SK-N-SH treated with all-trans-retinoic acid at 6 μM for 48 hours (cell line): Measurements from ENCODE around the gene TRAK1.
"Not testable (repeated sequence)": the region's sequence is repeated elsewhere in the genome, so short reads cannot be mapped to it uniquely, and the experiment has no call there.

Experiments
- ARNTL ChIP-seq: fragments of 450-650 bp; formaldehyde crosslinking; IDR thresholded peaks from 2 replicates; pipeline ENCODE4 v1.5.0; 2020; ENCODE audit warnings: low read depth, mild to moderate bottlenecking, moderate library complexity, borderline replicate concordance
- ESRRG ChIP-seq: fragments of 250-450 bp; sonication (Bioruptor Pico); IDR thresholded peaks from 2 replicates; pipeline ENCODE4 v1.6.1; 2021; ENCODE audit warnings: mild to moderate bottlenecking
- ISL1 ChIP-seq: fragments of 250-450 bp; sonication (Bioruptor Pico); IDR thresholded peaks from 2 replicates; pipeline ENCODE4 v2.1.2; 2022; ENCODE audit warnings: mild to moderate bottlenecking, moderate library complexity
- OSR1 ChIP-seq: fragments of 250-450 bp; sonication (Bioruptor Pico); IDR thresholded peaks from 2 replicates; pipeline ENCODE4 v1.8.0; 2022; ENCODE audit warnings: moderate library complexity, mild to moderate bottlenecking, inconsistent platforms
- RARB ChIP-seq: fragments of 250-450 bp; sonication (Bioruptor Pico); IDR thresholded peaks from 2 replicates; pipeline ENCODE4 v1.8.0; 2021; ENCODE audit warnings: mild to moderate bottlenecking, moderate library complexity
- SNAI2 ChIP-seq: fragments of 250-450 bp; sonication (Bioruptor Pico); IDR thresholded peaks from 2 replicates; pipeline ENCODE4 v1.5.0; 2020; ENCODE audit warnings: mild to moderate bottlenecking, moderate library complexity
- TOX ChIP-seq: fragments of 250-450 bp; sonication (Bioruptor Pico); IDR thresholded peaks from 2 replicates; pipeline ENCODE4 v1.8.0; 2021; ENCODE audit warnings: mild to moderate bottlenecking, moderate library complexity, borderline replicate concordance
- ZFP30 ChIP-seq: fragments of 450-650 bp; formaldehyde crosslinking; IDR thresholded peaks from 2 replicates; pipeline ENCODE4 v1.5.0; 2022; ENCODE audit warnings: mild to moderate bottlenecking, moderate library complexity
- ZNF565 ChIP-seq: fragments of 450-650 bp; formaldehyde crosslinking; conservative IDR thresholded peaks from 2 replicates; pipeline ENCODE4 v1.5.0; 2020; ENCODE audit warnings: low read depth, mild to moderate bottlenecking, moderate library complexity
- ZNF70 ChIP-seq: fragments of 450-650 bp; formaldehyde crosslinking; IDR thresholded peaks from 2 replicates; pipeline ENCODE4 v1.5.0; 2020; ENCODE audit warnings: mild to moderate bottlenecking, moderate library complexity
- ZNF8 ChIP-seq: fragments of 450-650 bp; formaldehyde crosslinking; IDR thresholded peaks from 2 replicates; pipeline ENCODE4 v1.5.0; 2020; ENCODE audit warnings: mild to moderate bottlenecking, moderate library complexity
- TF ChIP-seq, protein P1 (sequence below): fragments of 250-450 bp; sonication (Bioruptor Pico); IDR thresholded peaks from 2 replicates; pipeline ENCODE4 v1.8.0; 2020; ENCODE audit warnings: mild to moderate bottlenecking, moderate library complexity, borderline replicate concordance
- TF ChIP-seq, protein P2 (sequence below): fragments of 250-450 bp; sonication (Bioruptor Pico); IDR thresholded peaks from 2 replicates; pipeline ENCODE4 v1.8.0; 2021; ENCODE audit warnings: low read depth, mild to moderate bottlenecking, moderate library complexity, borderline replicate concordance

DNA sequence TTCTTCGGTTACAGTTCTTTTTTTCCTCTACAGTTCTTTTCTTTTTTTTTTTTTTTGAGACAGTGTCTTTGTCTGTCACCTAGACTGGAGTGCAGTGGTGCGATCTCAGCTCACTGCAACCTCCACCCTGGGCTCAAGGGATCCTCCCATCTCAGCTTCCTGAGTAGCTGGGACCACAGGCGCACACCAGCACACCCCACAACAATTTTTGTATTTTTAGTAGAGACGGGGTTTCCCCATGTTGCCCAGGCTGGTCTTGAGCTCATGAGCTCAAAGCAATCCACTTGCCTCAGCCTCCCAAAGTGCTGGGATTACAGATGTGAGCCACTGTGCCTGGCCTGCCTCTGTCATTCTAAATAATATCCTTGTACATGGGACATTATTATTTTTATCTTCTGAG lies 42.6 kb upstream of the TRAK1 start:
- TF ChIP-seq ESRRG; OSR1 (CRISPR knock-in tag); ZNF565; ZNF70 (CRISPR knock-in tag); SNAI2 (CRISPR knock-in tag); RARB; ISL1; ZFP30 (CRISPR knock-in tag); ARNTL; ZNF8 (CRISPR knock-in tag); TOX (CRISPR knock-in tag): not testable (repeated sequence)
- TF ChIP-seq, protein P1, sequence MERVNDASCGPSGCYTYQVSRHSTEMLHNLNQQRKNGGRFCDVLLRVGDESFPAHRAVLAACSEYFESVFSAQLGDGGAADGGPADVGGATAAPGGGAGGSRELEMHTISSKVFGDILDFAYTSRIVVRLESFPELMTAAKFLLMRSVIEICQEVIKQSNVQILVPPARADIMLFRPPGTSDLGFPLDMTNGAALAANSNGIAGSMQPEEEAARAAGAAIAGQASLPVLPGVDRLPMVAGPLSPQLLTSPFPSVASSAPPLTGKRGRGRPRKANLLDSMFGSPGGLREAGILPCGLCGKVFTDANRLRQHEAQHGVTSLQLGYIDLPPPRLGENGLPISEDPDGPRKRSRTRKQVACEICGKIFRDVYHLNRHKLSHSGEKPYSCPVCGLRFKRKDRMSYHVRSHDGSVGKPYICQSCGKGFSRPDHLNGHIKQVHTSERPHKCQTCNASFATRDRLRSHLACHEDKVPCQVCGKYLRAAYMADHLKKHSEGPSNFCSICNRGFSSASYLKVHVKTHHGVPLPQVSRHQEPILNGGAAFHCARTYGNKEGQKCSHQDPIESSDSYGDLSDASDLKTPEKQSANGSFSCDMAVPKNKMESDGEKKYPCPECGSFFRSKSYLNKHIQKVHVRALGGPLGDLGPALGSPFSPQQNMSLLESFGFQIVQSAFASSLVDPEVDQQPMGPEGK (CRISPR knock-in tag) = not testable (repeated sequence)
- TF ChIP-seq, protein P2, sequence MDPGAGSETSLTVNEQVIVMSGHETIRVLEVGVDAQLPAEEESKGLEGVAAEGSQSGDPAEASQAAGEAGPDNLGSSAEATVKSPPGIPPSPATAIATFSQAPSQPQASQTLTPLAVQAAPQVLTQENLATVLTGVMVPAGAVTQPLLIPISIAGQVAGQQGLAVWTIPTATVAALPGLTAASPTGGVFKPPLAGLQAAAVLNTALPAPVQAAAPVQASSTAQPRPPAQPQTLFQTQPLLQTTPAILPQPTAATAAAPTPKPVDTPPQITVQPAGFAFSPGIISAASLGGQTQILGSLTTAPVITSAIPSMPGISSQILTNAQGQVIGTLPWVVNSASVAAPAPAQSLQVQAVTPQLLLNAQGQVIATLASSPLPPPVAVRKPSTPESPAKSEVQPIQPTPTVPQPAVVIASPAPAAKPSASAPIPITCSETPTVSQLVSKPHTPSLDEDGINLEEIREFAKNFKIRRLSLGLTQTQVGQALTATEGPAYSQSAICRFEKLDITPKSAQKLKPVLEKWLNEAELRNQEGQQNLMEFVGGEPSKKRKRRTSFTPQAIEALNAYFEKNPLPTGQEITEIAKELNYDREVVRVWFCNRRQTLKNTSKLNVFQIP (CRISPR knock-in tag) = not testable (repeated sequence)
